HFF-Myc (cell line): ENCODE measurements around the gene PHIP.

Source experiments
- DNase-seq: peaks from one replicate; pipeline ENCODE4 v3.0.0-alpha.2; 2011; ENCODE audit warnings: low read depth; ENCODE audit errors: extremely low read depth
- H3K4me3 ChIP-seq: replicated peaks from 2 replicates; pipeline ENCODE4 v1.5.1; 2011; ENCODE audit warnings: low read depth, mild to moderate bottlenecking, control low read depth, low read length
- TF ChIP-seq, protein P1 (sequence below): IDR thresholded peaks from 2 replicates; pipeline ENCODE4 v1.5.1; 2012; ENCODE audit warnings: mild to moderate bottlenecking, low read depth, low read length, control low read depth; ENCODE audit errors: missing control alignments

The PHIP gene

GRCh38 chr6:78989191-78989590 lies 88.9 kb downstream of the PHIP start:
- no peak overlapping the region for H3K4me3 ChIP-seq
- TF ChIP-seq, protein P1, sequence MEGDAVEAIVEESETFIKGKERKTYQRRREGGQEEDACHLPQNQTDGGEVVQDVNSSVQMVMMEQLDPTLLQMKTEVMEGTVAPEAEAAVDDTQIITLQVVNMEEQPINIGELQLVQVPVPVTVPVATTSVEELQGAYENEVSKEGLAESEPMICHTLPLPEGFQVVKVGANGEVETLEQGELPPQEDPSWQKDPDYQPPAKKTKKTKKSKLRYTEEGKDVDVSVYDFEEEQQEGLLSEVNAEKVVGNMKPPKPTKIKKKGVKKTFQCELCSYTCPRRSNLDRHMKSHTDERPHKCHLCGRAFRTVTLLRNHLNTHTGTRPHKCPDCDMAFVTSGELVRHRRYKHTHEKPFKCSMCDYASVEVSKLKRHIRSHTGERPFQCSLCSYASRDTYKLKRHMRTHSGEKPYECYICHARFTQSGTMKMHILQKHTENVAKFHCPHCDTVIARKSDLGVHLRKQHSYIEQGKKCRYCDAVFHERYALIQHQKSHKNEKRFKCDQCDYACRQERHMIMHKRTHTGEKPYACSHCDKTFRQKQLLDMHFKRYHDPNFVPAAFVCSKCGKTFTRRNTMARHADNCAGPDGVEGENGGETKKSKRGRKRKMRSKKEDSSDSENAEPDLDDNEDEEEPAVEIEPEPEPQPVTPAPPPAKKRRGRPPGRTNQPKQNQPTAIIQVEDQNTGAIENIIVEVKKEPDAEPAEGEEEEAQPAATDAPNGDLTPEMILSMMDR: no peak
- DNase-seq: no peak

GRCh38 chr6:78986161-78986560 lies 91.9 kb downstream of the PHIP start:
- no peak for DNase-seq
- no peak overlapping the region for H3K4me3 ChIP-seq
- TF ChIP-seq, protein P1: no peak

DNA sequence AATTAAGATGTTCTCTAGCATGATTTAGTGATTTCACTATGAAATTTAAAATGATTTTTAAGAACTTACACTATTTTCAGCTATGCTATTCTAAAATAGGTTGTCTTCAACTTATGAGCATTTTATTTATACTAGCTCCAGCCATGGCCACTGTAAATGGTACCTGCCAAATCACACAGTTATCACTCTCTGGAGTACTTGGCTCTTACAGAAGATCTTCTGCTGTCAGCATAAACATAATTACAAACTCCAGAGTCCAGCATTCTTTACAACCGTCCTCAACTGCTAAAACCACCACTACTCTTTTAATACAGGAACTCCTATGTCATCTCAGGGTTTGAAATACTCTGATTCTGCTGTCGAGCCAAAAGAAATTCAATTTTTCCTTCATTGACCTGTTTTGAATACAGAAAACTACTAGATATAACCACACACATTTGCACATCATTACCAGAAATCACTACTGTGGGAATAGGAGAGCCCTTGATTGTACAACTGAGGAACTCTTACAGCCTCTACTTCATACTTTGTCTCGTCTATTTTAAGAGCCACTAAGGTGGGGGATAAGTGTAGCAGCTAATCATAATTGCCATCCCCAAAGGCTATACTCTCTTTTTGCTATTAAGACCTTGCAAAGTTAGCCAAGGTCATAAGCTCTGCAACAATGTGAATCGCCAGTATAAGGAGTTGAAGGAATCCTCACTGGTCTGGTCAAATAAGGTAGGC lies 93.7 kb downstream of the PHIP start:
- no peak for DNase-seq
- TF ChIP-seq, protein P1: no peak
- H3K4me3 ChIP-seq: no peak overlapping the region

DNA sequence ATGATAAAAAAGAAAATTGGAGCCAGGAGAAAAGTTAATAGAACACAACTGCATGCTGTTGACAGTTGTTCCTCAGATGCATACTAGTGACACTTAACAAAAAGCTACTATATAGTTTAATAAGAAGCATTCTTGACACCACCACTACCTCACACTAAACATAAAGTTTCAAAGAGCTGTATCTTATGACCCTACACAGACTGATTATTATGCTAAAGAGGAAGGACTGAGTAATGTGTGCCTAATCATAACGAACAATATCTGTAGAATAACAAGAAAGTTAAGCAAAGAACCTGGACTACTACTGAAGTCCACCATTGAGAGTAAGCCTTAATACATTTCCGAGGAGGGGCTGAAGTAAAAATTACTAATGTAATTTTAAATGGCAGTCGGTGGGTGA lies 110.9 kb downstream of the PHIP start:
- H3K4me3 ChIP-seq: no peak overlapping the region
- DNase-seq: no peak
- TF ChIP-seq, protein P1: no peak

DNA sequence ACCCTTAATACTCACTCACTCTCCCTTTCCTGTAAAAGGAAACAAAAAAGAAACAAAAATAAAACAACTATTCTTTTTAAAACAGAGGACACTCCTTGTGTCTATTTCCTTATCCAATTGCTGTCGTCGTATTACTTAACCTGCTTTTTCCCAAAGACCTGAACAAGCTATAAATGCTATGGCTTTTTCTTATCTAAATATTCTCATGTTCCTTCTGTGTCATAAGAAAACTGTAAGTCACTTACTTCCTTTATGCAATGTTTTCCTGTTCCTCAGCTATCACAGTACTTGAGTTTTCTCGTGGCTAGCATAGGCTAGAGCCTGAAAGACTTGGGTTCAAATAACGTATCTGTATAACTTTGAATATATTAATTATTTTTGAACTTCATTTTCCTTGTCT lies 111.5 kb downstream of the PHIP start:
- H3K4me3 ChIP-seq: no peak overlapping the region
- no peak for DNase-seq
- TF ChIP-seq, protein P1: no peak

GRCh38 chr6:78962448-78962847 lies 115.6 kb downstream of the PHIP start:
- TF ChIP-seq, protein P1: no peak
- no peak for DNase-seq
- no peak overlapping the region for H3K4me3 ChIP-seq

DNA sequence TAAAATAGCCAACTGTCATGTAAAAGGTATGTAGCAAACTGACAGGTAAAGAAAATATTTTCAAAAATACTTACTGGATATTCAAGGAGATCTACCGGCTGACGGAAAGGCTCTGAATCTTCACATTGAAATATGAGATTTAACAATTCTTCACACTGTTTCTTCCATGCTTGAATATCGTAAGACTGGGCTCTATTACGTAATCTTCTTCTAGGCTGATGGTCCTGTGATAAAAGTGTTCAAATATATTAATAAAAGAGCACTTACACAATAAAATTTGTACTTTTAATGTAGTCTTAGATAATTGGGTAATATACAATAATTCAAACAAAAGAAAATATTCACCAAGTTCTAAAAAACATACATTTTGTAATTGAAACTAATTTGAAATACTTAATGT lies 123.3 kb downstream of the PHIP start:
- no peak for DNase-seq
- TF ChIP-seq, protein P1: no peak
- H3K4me3 ChIP-seq: no peak overlapping the region
